GM23338 (cell line): ENCODE measurements around the gene LTBP3. TPM values are rescaled to one million over a fixed set of nuclear protein-coding genes. Genes with fewer than 3 reads are reported as not detected.

ENCODE experiments used
- ATAC-seq: fragments of 200-7000 bp; cut with Tn5 transposase; 3 replicates; pipeline ENCODE4 v1.9.1; 2020
- DNase-seq: peaks from one replicate; pipeline ENCODE4 v3.0.0-alpha.2; 2015; ENCODE audit warnings: low spot score
- H2AFZ ChIP-seq: fragments of 200-600 bp; sonication (generic); 2 replicates; pipeline ENCODE4 v1.8.0; 2016; ENCODE audit warnings: antibody characterized with exemption, mild to moderate bottlenecking, moderate library complexity
- H3F3A ChIP-seq: fragments of 200-600 bp; sonication (generic); replicated peaks from 2 replicates; pipeline ENCODE4 v1.8.0; 2017; ENCODE audit warnings: antibody characterized with exemption, mixed run types, low read depth
- H3K27ac ChIP-seq: fragments of 200-600 bp; sonication (generic); 2 replicates; pipeline ENCODE4 v1.6.1; 2016; ENCODE audit warnings: low read depth
- H3K27me3 ChIP-seq: fragments of 200-600 bp; sonication (generic); 2 replicates; pipeline ENCODE4 v1.8.0; 2016; ENCODE audit warnings: mild to moderate bottlenecking, mixed run types, moderate library complexity; ENCODE audit not compliant: insufficient read depth
- H3K36me3 ChIP-seq: fragments of 200-600 bp; sonication (generic); 2 replicates; pipeline ENCODE4 v1.8.0; 2016; ENCODE audit warnings: mild to moderate bottlenecking; ENCODE audit not compliant: insufficient read depth
- H3K4me1 ChIP-seq: fragments of 200-600 bp; sonication (generic); 2 replicates; pipeline ENCODE4 v1.8.0; 2016; ENCODE audit warnings: mild to moderate bottlenecking, moderate library complexity; ENCODE audit not compliant: insufficient read depth
- H3K4me2 ChIP-seq: fragments of 200-600 bp; sonication (generic); 2 replicates; pipeline ENCODE4 v1.7.1; 2017; ENCODE audit warnings: mixed run types
- H3K4me3 ChIP-seq: fragments of 200-600 bp; sonication (generic); 2 replicates; pipeline ENCODE4 v1.6.1; 2016; ENCODE audit warnings: mixed run types
- H3K79me2 ChIP-seq: fragments of 200-600 bp; sonication (generic); replicated peaks from 2 replicates; pipeline ENCODE4 v1.8.0; 2017; ENCODE audit warnings: mild to moderate bottlenecking; ENCODE audit not compliant: insufficient read depth
- H3K9me2 ChIP-seq: fragments of 200-600 bp; sonication (generic); 2 replicates; pipeline ENCODE4 v1.8.0; 2017; ENCODE audit not compliant: insufficient read depth
- H4K20me1 ChIP-seq: fragments of 200-600 bp; sonication (generic); replicated peaks from 2 replicates; pipeline ENCODE4 v1.8.0; 2017; ENCODE audit warnings: mild to moderate bottlenecking; ENCODE audit not compliant: insufficient read depth
- H3K27ac Mint-ChIP-seq: 2 replicates; pipeline ENCODE4 v1.8.0; 2020; ENCODE audit warnings: inconsistent platforms, mild to moderate bottlenecking, moderate library complexity, mixed read lengths
- H3K27me3 Mint-ChIP-seq: 3 replicates; pipeline ENCODE4 v1.8.0; 2022; ENCODE audit warnings: low read depth, mild to moderate bottlenecking, moderate library complexity, mixed read lengths, inconsistent platforms; ENCODE audit not compliant: insufficient read depth, poor library complexity
- H3K36me3 Mint-ChIP-seq: 3 replicates; pipeline ENCODE4 v1.8.0; 2021; ENCODE audit warnings: low read depth, mild to moderate bottlenecking, inconsistent platforms, moderate library complexity, mixed read lengths
- H3K4me1 Mint-ChIP-seq: 3 replicates; pipeline ENCODE4 v1.8.0; 2020; ENCODE audit warnings: mild to moderate bottlenecking, inconsistent platforms, mixed read lengths
- H3K4me3 Mint-ChIP-seq: 3 replicates; pipeline ENCODE4 v1.8.0; 2021; ENCODE audit warnings: moderate library complexity, mild to moderate bottlenecking, inconsistent platforms, mixed read lengths
- H3K9me3 Mint-ChIP-seq: 3 replicates; pipeline ENCODE4 v1.8.0; 2020; ENCODE audit warnings: moderate library complexity, mild to moderate bottlenecking, inconsistent platforms, mixed read lengths
- CREB1 ChIP-seq: fragments of 250-450 bp; sonication (Bioruptor Pico); IDR thresholded peaks from 2 replicates; pipeline ENCODE4 v1.5.0; 2020; ENCODE audit warnings: low read depth, mild to moderate bottlenecking, moderate library complexity
- ETS1 ChIP-seq: IDR thresholded peaks from 2 replicates; pipeline ENCODE4 v1.6.1; 2016; ENCODE audit warnings: antibody characterized with exemption
- NANOG ChIP-seq: IDR thresholded peaks from 2 replicates; pipeline ENCODE4 v1.6.1; 2016; ENCODE audit warnings: antibody characterized with exemption, borderline replicate concordance
- REST ChIP-seq: IDR thresholded peaks from one replicate; pipeline ENCODE4 v1.6.1; 2018; ENCODE audit warnings: antibody characterized with exemption; ENCODE audit not compliant: unreplicated experiment
- polyA plus RNA-seq: library from polyadenylated mRNA; unstranded; fragments of >200 nt; fragmentation: Nextera tagmentation; extraction: Ambion mirVana; gene quantifications from 2 replicates; pipeline ENCODE4 v1.2.1, GENCODE V29; 2016
- total RNA-seq: library from RNA; depleted of rRNA; stranded (reverse); fragments of >200 nt; shearing (Covaris generic); gene quantifications from 2 replicates; pipeline ENCODE4 v1.2.3, GENCODE V29; 2014
- TF ChIP-seq, protein P1 (sequence below): fragments of 250-450 bp; sonication (Bioruptor Pico); IDR thresholded peaks from 2 replicates; pipeline ENCODE4 v1.5.0; 2020; ENCODE audit warnings: mild to moderate bottlenecking, moderate library complexity
- TF ChIP-seq, protein P2 (sequence below), 2 experiments: fragments of 200-600 bp in 1 of 2; sonication (generic) in 1 of 2; conservative IDR thresholded peaks; 2 replicates each; pipeline versions ENCODE4 v1.5.1 to v1.6.1; 2016 to 2017; ENCODE audit warnings: antibody characterized with exemption in 2 of 2, low read depth in 2 of 2, mild to moderate bottlenecking in 2 of 2, moderate library complexity in 1 of 2

The LTBP3 gene
- total and polyA plus RNA-seq, 2 experiments from 2014 or later: 9.5 to 29.2 TPM

- Histone ChIP-seq H3K4me3 (no peak overlapping the region), H4K20me1 (no peaks in the 10 kb centered on the region), H3K27ac (peak overlapping the region; percentile 46), H3K27me3 (no peaks in the 10 kb centered on the region), H3K4me2 (peak overlapping the region; percentile 22; the same call in 1 of the 2 replicates), H3K9me2 (no peaks in the 10 kb centered on the region), H2AFZ (peak overlapping the region; percentile 49; the same call in 1 of the 2 replicates), H3K36me3 (no peaks in the 10 kb centered on the region), H3F3A (peaks cover 12% of the 10 kb centered on the region), H3K79me2 (peaks cover under 1% of the 10 kb centered on the region; the same call in 1 of the 2 replicates), H3K4me1 (peaks cover 71% of the 10 kb centered on the region)
- H3K4me3 Mint-ChIP-seq: no peak overlapping the region; the same call in 2 of the 3 replicates
- DNase-seq (peak; percentile 20), ATAC-seq (no peak)
- H3K4me1 Mint-ChIP-seq: peaks cover 77% of the 10 kb centered on the region
- peaks cover 36% of the 10 kb centered on the region for H3K27me3 Mint-ChIP-seq
- H3K27ac Mint-ChIP-seq: peak overlapping the region; percentile 70
- TF ChIP-seq REST (no peak), CREB1 (CRISPR knock-in tag) (no peak), NANOG (no peak), ETS1 (no peak)
- TF ChIP-seq, protein P1, sequence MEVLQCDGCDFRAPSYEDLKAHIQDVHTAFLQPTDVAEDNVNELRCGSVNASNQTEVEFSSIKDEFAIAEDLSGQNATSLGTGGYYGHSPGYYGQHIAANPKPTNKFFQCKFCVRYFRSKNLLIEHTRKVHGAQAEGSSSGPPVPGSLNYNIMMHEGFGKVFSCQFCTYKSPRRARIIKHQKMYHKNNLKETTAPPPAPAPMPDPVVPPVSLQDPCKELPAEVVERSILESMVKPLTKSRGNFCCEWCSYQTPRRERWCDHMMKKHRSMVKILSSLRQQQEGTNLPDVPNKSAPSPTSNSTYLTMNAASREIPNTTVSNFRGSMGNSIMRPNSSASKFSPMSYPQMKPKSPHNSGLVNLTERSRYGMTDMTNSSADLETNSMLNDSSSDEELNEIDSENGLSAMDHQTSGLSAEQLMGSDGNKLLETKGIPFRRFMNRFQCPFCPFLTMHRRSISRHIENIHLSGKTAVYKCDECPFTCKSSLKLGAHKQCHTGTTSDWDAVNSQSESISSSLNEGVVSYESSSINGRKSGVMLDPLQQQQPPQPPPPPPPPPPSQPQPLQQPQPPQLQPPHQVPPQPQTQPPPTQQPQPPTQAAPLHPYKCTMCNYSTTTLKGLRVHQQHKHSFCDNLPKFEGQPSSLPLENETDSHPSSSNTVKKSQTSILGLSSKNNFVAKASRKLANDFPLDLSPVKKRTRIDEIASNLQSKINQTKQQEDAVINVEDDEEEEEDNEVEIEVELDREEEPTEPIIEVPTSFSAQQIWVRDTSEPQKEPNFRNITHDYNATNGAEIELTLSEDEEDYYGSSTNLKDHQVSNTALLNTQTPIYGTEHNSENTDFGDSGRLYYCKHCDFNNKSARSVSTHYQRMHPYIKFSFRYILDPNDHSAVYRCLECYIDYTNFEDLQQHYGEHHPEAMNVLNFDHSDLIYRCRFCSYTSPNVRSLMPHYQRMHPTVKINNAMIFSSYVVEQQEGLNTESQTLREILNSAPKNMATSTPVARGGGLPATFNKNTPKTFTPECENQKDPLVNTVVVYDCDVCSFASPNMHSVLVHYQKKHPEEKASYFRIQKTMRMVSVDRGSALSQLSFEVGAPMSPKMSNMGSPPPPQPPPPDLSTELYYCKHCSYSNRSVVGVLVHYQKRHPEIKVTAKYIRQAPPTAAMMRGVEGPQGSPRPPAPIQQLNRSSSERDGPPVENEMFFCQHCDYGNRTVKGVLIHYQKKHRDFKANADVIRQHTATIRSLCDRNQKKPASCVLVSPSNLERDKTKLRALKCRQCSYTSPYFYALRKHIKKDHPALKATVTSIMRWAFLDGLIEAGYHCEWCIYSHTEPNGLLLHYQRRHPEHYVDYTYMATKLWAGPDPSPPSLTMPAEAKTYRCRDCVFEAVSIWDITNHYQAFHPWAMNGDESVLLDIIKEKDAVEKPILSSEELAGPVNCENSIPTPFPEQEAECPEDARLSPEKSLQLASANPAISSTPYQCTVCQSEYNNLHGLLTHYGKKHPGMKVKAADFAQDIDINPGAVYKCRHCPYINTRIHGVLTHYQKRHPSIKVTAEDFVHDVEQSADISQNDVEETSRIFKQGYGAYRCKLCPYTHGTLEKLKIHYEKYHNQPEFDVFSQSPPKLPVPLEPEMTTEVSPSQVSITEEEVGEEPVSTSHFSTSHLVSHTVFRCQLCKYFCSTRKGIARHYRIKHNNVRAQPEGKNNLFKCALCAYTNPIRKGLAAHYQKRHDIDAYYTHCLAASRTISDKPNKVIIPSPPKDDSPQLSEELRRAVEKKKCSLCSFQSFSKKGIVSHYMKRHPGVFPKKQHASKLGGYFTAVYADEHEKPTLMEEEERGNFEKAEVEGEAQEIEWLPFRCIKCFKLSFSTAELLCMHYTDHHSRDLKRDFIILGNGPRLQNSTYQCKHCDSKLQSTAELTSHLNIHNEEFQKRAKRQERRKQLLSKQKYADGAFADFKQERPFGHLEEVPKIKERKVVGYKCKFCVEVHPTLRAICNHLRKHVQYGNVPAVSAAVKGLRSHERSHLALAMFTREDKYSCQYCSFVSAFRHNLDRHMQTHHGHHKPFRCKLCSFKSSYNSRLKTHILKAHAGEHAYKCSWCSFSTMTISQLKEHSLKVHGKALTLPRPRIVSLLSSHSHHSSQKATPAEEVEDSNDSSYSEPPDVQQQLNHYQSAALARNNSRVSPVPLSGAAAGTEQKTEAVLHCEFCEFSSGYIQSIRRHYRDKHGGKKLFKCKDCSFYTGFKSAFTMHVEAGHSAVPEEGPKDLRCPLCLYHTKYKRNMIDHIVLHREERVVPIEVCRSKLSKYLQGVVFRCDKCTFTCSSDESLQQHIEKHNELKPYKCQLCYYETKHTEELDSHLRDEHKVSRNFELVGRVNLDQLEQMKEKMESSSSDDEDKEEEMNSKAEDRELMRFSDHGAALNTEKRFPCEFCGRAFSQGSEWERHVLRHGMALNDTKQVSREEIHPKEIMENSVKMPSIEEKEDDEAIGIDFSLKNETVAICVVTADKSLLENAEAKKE (CRISPR knock-in tag): no peak
- TF ChIP-seq, protein P2, sequence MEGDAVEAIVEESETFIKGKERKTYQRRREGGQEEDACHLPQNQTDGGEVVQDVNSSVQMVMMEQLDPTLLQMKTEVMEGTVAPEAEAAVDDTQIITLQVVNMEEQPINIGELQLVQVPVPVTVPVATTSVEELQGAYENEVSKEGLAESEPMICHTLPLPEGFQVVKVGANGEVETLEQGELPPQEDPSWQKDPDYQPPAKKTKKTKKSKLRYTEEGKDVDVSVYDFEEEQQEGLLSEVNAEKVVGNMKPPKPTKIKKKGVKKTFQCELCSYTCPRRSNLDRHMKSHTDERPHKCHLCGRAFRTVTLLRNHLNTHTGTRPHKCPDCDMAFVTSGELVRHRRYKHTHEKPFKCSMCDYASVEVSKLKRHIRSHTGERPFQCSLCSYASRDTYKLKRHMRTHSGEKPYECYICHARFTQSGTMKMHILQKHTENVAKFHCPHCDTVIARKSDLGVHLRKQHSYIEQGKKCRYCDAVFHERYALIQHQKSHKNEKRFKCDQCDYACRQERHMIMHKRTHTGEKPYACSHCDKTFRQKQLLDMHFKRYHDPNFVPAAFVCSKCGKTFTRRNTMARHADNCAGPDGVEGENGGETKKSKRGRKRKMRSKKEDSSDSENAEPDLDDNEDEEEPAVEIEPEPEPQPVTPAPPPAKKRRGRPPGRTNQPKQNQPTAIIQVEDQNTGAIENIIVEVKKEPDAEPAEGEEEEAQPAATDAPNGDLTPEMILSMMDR (conservative IDR thresholded peaks at IDR 0.05; ENCODE audit: low read depth in 2 of 2): no peak
- H3K36me3 Mint-ChIP-seq: no peaks in the 10 kb centered on the region
- no peaks in the 10 kb centered on the region; the same call in 2 of the 3 replicates for H3K9me3 Mint-ChIP-seq
Measured at GRCh38 chr11:65492637-65493366, 65.4 kb downstream of the LTBP3 start.
